HepG2 (cell line): Measurements from ENCODE around the gene FBXL13. TPM values are rescaled to one million over a fixed set of nuclear protein-coding genes. Genes with fewer than 3 reads are reported as not detected.

Source experiments
- ATAC-seq: fragments of 200-7000 bp; cut with Tn5 transposase; 3 replicates; pipeline ENCODE4 v1.9.1; 2020; ENCODE audit warnings: mild to moderate bottlenecking, moderate library complexity
- BruUV-seq: library from RNA; stranded (reverse); fragments of 400-500 nt; replicated peaks from 2 replicates; lab custom pipeline; 2021; lab: Mats Ljungman, UMichigan
- CTCF ChIA-PET: fragments of 300-600 bp; formaldehyde crosslinking; extraction: SDS; loops from one replicate; lab custom pipeline; 2021; ENCODE audit warnings: low total read pairs, inconsistent platforms, low intra/inter-chr PET ratio; lab: Yijun Ruan, JAX
- POLR2A ChIA-PET: fragments of 350-600 bp; sonication (Branson Sonifier 250); formaldehyde crosslinking; loops from one replicate; lab custom pipeline; 2020; ENCODE audit warnings: antibody characterized with exemption, inconsistent platforms; lab: Yijun Ruan, JAX
- DNase-seq: peaks from one replicate; pipeline ENCODE4 v3.0.0-alpha.2; 2015; ENCODE audit warnings: low spot score
- FAIRE-seq: peaks from 3 replicates; lab custom pipeline; 2011; peaks lifted over from hg19 to GRCh38; lab: Jason Lieb, UNC
- H2AFZ ChIP-seq: one replicate; pipeline ENCODE4 v1.6.1; 2011; ENCODE audit warnings: low read length, inconsistent platforms
- H3K27ac ChIP-seq: fragments of 300-600 bp; 3 replicates; pipeline ENCODE4 v1.8.0; 2011; ENCODE audit warnings: mixed run types, mild to moderate bottlenecking, mixed read lengths, low read length, inconsistent platforms; ENCODE audit not compliant: insufficient read depth; ENCODE audit errors: extremely low read length
- H3K27me3 ChIP-seq, 2 experiments: fragments of 200-600 bp in 1 of 2; 2 replicates in 1 of 2; 3 replicates in 1 of 2; pipeline versions ENCODE4 v1.6.0 to v1.8.0; 2011; ENCODE audit warnings: low read length in 2 of 2, mild to moderate bottlenecking in 2 of 2, moderate library complexity in 2 of 2, inconsistent platforms in 1 of 2; ENCODE audit not compliant: insufficient read depth in 2 of 2, control insufficient read depth in 1 of 2
- H3K36me3 ChIP-seq, 2 experiments: fragments of 200-600 bp in 1 of 2; replicated peaks in 1 of 2; 2 replicates in 1 of 2; 3 replicates in 1 of 2; pipeline versions ENCODE4 v1.5.1 to v1.8.0; 2011; ENCODE audit warnings: low read length in 2 of 2, inconsistent platforms in 1 of 2; ENCODE audit not compliant: insufficient read depth in 2 of 2, control insufficient read depth in 1 of 2
- H3K4me1 ChIP-seq: 2 replicates; pipeline ENCODE4 v1.5.1; 2012; ENCODE audit warnings: low read length, inconsistent platforms; ENCODE audit not compliant: insufficient read depth
- H3K4me2 ChIP-seq: 2 replicates; pipeline ENCODE4 v1.6.0; 2011; ENCODE audit warnings: low read depth, low read length, inconsistent platforms
- H3K4me3 ChIP-seq, 3 experiments: fragments of 200-600 bp in 1 of 3; sonication (generic), shearing (Covaris generic) in 1 of 3; replicated peaks in 1 of 3; 2 replicates each; pipeline ENCODE4 v1.5.1; 2011 to 2016; ENCODE audit warnings: low read length in 3 of 3, inconsistent platforms in 2 of 3, low read depth in 2 of 3, mild to moderate bottlenecking in 2 of 3, control low read depth in 1 of 3, mixed read lengths in 1 of 3; ENCODE audit not compliant: insufficient read depth in 1 of 3
- H3K79me2 ChIP-seq: one replicate; pipeline ENCODE4 v1.6.1; 2011; ENCODE audit warnings: low read length, inconsistent platforms; ENCODE audit not compliant: insufficient read depth
- H3K9ac ChIP-seq: 2 replicates; pipeline ENCODE4 v1.6.0; 2011; ENCODE audit warnings: mild to moderate bottlenecking, low read depth, low read length, inconsistent platforms; ENCODE audit not compliant: insufficient read depth
- H3K9me3 ChIP-seq: 2 replicates; pipeline ENCODE4 v1.5.1; 2012; ENCODE audit warnings: mild to moderate bottlenecking, low read length
- H4K20me1 ChIP-seq: 2 replicates; pipeline ENCODE4 v1.6.0; 2011; ENCODE audit warnings: inconsistent platforms, mild to moderate bottlenecking, low read length, moderate library complexity; ENCODE audit not compliant: insufficient read depth
- AGO2 ChIP-seq: fragments of 200-400 bp; formaldehyde crosslinking; optimal IDR thresholded peaks from 2 replicates; pipeline ENCODE3; 2017; ENCODE audit warnings: mild to moderate bottlenecking, low read depth, low read length, moderate library complexity
- BRCA1 ChIP-seq: sonication (generic); formaldehyde crosslinking; IDR thresholded peaks from 2 replicates; pipeline ENCODE4 v1.4.0; 2020; ENCODE audit warnings: missing genetic modification reagents
- MAFF ChIP-seq: IDR thresholded peaks from 2 replicates; pipeline ENCODE4 v1.6.1; 2011; ENCODE audit warnings: low read depth, low read length, improper control_type of control experiment
- MAFK ChIP-seq, 2 experiments: IDR thresholded peaks in 1 of 2; conservative IDR thresholded peaks in 1 of 2; 2 replicates each; pipeline ENCODE4 v1.6.1; 2011; ENCODE audit warnings: improper control_type of control experiment in 2 of 2, low read length in 2 of 2
- SMARCC2 ChIP-seq: fragments of 450-650 bp; IDR thresholded peaks from 2 replicates; pipeline ENCODE4 v1.6.1; 2017; ENCODE audit warnings: antibody characterized with exemption, mild to moderate bottlenecking
- TEAD2 ChIP-seq: sonication (generic); formaldehyde crosslinking; IDR thresholded peaks from 2 replicates; pipeline ENCODE4 v1.9.0; 2021; ENCODE audit warnings: missing genetic modification reagents
- ZBTB20 ChIP-seq: sonication (generic); formaldehyde crosslinking; IDR thresholded peaks from 2 replicates; pipeline ENCODE4 v1.8.1; 2023; ENCODE audit warnings: missing genetic modification reagents, low read depth, mild to moderate bottlenecking, borderline replicate concordance
- ZNF101 ChIP-seq: sonication (generic); formaldehyde crosslinking; IDR thresholded peaks from 2 replicates; pipeline ENCODE4 v1.4.0; 2020; ENCODE audit warnings: mild to moderate bottlenecking, low read depth, missing genetic modification reagents, borderline replicate concordance
- ZNF749 ChIP-seq: sonication (generic); formaldehyde crosslinking; IDR thresholded peaks from 2 replicates; pipeline ENCODE4 v1.8.0; 2022; ENCODE audit warnings: mild to moderate bottlenecking, missing genetic modification reagents, moderate library complexity, borderline replicate concordance
- ZNF792 ChIP-seq: IDR thresholded peaks from 2 replicates; pipeline ENCODE4 v1.6.1; 2016
- ZNF83 ChIP-seq: sonication (generic); formaldehyde crosslinking; IDR thresholded peaks from 2 replicates; pipeline ENCODE4 v1.4.0; 2020; ENCODE audit warnings: missing genetic modification reagents, mild to moderate bottlenecking, borderline replicate concordance
- WGBS: methylation state at CpG from one replicate; pipeline ENCODE4 v1.1.6; 2017; ENCODE audit warnings: low lambda C conversion rate; 5-methylcytosine and 5-hydroxymethylcytosine counted together
- in situ Hi-C: cut with HindIII; loops from 2 replicates; pipeline ENCODE4 v1.10.0; 2017; ENCODE audit warnings: low pct_unique_long_range_greater_than_20kb; ENCODE audit not compliant: extremely low pct_ligation_motif_present
- intact Hi-C: fragments of 100-400 bp; cut with micrococcal nuclease; formaldehyde crosslinking; loops from one replicate; pipeline ENCODE4 v1.10.0; 2022; ENCODE audit not compliant: unreplicated experiment
- polyA plus RNA-seq, 8 experiments: library from polyadenylated mRNA; depleted of rRNA in 3 of 8; stranded (reverse) in 7 of 8; unstranded in 1 of 8; fragments of >200 nt; fragmentation: Illumina TruSeq in 4 of 8; extraction: Trizol in 4 of 8; gene quantifications; 2 replicates each; pipeline versions ENCODE4 v1.2.1 to v1.2.3, GENCODE V29; 2011 to 2016; ENCODE audit warnings: low read depth in 4 of 8, missing spikeins in 1 of 8, mixed read lengths in 1 of 8; ENCODE audit not compliant: insufficient read depth in 1 of 8
- total RNA-seq, 5 experiments: library from RNA; depleted of rRNA; stranded (reverse); fragments of >200 nt; fragmentation: Illumina TruSeq; extraction: Trizol; gene quantifications; 2 replicates each; pipeline ENCODE4 v1.2.3, GENCODE V29; 2016; ENCODE audit warnings: low read depth in 1 of 5
- TF ChIP-seq, protein P1 (sequence below): sonication (generic); formaldehyde crosslinking; IDR thresholded peaks from 2 replicates; pipeline ENCODE4 v1.5.1; 2020; ENCODE audit warnings: missing genetic modification reagents, mild to moderate bottlenecking, borderline replicate concordance
- TF ChIP-seq, protein P2 (sequence below): sonication (generic); formaldehyde crosslinking; IDR thresholded peaks from 2 replicates; pipeline ENCODE4 v1.5.0; 2020; ENCODE audit warnings: missing genetic modification reagents

The FBXL13 gene
- total and polyA plus RNA-seq, 2 of the 13 experiments (the other 11 are each of a cell fraction or from before 2014, with no cell fraction given): 0.24 to 0.77 TPM

- 6% methylated on average over 2 of the region's 2 CpGs for WGBS
- H3K79me2 ChIP-seq: no peaks in the 10 kb centered on the region
- ATAC-seq (no peak), FAIRE-seq (no peak), DNase-seq (no peak)
- ChIA-PET CTCF (no interaction called here), POLR2A (no interaction called here)
- peak in 1 of 2 experiments; percentile 60; a peak in 2 of 4 replicates for TF ChIP-seq MAFK (conservative IDR thresholded peaks at IDR 0.05 in 1 of 2, IDR thresholded peaks at IDR 0.05 in 1 of 2; ENCODE audit: low read length in 2 of 2)
- TF ChIP-seq ZNF792: no peak
- TF ChIP-seq, protein P1, sequence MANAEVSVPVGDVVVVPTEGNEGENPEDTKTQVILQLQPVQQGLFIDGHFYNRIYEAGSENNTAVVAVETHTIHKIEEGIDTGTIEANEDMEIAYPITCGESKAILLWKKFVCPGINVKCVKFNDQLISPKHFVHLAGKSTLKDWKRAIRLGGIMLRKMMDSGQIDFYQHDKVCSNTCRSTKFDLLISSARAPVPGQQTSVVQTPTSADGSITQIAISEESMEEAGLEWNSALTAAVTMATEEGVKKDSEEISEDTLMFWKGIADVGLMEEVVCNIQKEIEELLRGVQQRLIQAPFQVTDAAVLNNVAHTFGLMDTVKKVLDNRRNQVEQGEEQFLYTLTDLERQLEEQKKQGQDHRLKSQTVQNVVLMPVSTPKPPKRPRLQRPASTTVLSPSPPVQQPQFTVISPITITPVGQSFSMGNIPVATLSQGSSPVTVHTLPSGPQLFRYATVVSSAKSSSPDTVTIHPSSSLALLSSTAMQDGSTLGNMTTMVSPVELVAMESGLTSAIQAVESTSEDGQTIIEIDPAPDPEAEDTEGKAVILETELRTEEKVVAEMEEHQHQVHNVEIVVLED: no peak
- 0 out of 2 replicates have a peak, but pooled peaks have one; percentile 7 for TF ChIP-seq MAFF
- in situ Hi-C loops (no loop called here), intact Hi-C loops (no loop called here)
- H3K36me3 ChIP-seq: no peaks in the 10 kb centered on the region
- no peaks in the 10 kb centered on the region for H3K27me3 ChIP-seq
- H3K4me2 ChIP-seq: no peak overlapping the region
- H3K9ac ChIP-seq: no peak overlapping the region
- no peak overlapping the region for H3K4me3 ChIP-seq
- H3K27ac ChIP-seq: no peak overlapping the region
- no peaks in the 10 kb centered on the region for H3K9me3 ChIP-seq
- no peak overlapping the region for H2AFZ ChIP-seq
- BruUV-seq: no TSS peak
- H4K20me1 ChIP-seq: no peaks in the 10 kb centered on the region
- H3K4me1 ChIP-seq: no peaks in the 10 kb centered on the region
Observed at GRCh38 chr7:102927312-102927933, 147.2 kb downstream of the FBXL13 start.

DNA sequence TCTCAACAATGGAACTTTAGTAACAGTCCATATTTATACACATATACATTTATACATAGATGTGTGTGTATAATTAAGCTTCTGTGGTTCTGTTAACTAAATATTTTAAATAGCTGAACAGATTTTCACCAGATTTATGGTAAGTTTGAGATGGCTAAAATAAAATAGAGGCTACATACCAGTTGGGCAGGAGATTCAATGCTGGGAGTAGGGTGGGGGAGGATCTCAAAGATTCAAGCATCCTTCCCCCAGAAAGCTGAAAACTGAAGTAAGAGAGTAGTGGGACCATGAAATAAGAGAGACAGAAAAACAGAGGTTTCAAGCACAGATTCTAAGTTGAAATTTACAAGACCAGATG is 147.8 kb downstream of the FBXL13 start:
- DNase-seq (no peak), ATAC-seq (no peak), FAIRE-seq (no peak)
- Histone ChIP-seq H3K27me3 (no peaks in the 10 kb centered on the region), H4K20me1 (no peaks in the 10 kb centered on the region), H3K27ac (no peak overlapping the region), H3K9ac (no peak overlapping the region), H3K4me2 (no peak overlapping the region), H3K4me3 (no peak overlapping the region), H3K4me1 (no peaks in the 10 kb centered on the region), H2AFZ (no peak overlapping the region), H3K79me2 (no peaks in the 10 kb centered on the region), H3K9me3 (no peaks in the 10 kb centered on the region), H3K36me3 (no peaks in the 10 kb centered on the region)
- TF ChIP-seq BRCA1 (CRISPR knock-in tag): no peak
- TF ChIP-seq ZNF83 (CRISPR knock-in tag): no peak
- TF ChIP-seq TEAD2 (CRISPR knock-in tag): no peak
- no peak for TF ChIP-seq SMARCC2
- no peak for TF ChIP-seq ZBTB20
- no peak for TF ChIP-seq ZNF749 (CRISPR knock-in tag)
- no peak for TF ChIP-seq ZNF101 (CRISPR knock-in tag)
- TF ChIP-seq, protein P2, sequence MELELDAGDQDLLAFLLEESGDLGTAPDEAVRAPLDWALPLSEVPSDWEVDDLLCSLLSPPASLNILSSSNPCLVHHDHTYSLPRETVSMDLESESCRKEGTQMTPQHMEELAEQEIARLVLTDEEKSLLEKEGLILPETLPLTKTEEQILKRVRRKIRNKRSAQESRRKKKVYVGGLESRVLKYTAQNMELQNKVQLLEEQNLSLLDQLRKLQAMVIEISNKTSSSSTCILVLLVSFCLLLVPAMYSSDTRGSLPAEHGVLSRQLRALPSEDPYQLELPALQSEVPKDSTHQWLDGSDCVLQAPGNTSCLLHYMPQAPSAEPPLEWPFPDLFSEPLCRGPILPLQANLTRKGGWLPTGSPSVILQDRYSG: no peak
- TF ChIP-seq AGO2: no peak
- POLR2A ChIA-PET: no interaction called here
- CTCF ChIA-PET: no interaction called here
- intact Hi-C loops: no loop called here
- no TSS peak for BruUV-seq
- in situ Hi-C loops: no loop called here
